Fibroblast of villous mesenchyme (primary cell): ENCODE results near the gene ADD2. TPM values are rescaled to one million over a fixed set of nuclear protein-coding genes. Genes with fewer than 3 reads are reported as not detected.
"Not testable (repeated sequence)": the region's sequence is repeated elsewhere in the genome, so short reads cannot be mapped to it uniquely, and the experiment has no call there.

Experiments
- DNase-seq: peaks from one replicate; pipeline ENCODE4 v3.0.0-alpha.2; 2010; ENCODE audit warnings: low read depth
- H3K4me3 ChIP-seq: 2 replicates; pipeline ENCODE4 v1.5.1; 2011; ENCODE audit warnings: low read depth, mild to moderate bottlenecking, low read length
- total RNA-seq: library from RNA; depleted of rRNA; stranded (reverse); fragments of >200 nt; gene quantifications from 2 replicates; pipeline ENCODE4 v1.2.3, GENCODE V29; 2012
- TF ChIP-seq, protein P1 (sequence below): IDR thresholded peaks from 2 replicates; pipeline ENCODE4 v1.5.1; 2012; ENCODE audit warnings: low read depth, mild to moderate bottlenecking, low read length; ENCODE audit not compliant: insufficient read depth

The ADD2 gene
- total RNA-seq, 1 donor = not detected

DNA sequence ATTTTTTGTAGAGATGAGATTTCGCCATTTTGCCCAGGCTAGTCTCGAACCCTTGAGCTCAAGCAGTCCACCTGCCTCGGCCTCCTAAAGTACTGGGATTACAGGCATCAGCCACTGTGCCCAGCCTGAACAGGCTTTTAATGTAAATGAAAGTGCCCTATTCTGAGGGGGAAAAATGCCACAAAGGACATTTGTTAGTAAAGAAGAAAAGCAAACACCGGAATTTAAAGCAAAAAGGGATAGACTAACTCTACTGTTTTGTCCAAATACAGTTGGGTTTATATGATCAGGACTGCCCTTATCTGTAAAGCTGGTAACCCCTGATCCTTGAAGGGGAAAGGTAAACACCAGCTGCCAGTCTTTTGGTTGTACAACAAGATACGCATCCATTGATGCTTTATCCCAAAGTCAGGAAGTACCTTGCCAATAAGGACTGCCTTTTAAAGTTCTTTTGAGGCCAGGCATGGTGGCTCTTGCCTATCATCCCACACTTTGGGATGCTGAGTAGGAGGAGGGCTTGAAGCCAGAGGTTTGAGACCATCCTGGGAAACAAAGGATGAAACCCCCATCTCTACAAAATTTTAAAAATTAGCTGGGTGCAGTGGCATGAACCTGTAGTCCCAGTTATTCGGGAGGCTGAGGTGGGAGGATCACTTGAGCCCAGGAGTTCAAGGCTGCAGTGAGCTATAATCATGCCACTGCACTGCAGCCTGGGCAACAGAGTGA is 39.3 kb upstream of the ADD2 start:
- no peak for DNase-seq
- H3K4me3 ChIP-seq = no peak overlapping the region
- TF ChIP-seq, protein P1, sequence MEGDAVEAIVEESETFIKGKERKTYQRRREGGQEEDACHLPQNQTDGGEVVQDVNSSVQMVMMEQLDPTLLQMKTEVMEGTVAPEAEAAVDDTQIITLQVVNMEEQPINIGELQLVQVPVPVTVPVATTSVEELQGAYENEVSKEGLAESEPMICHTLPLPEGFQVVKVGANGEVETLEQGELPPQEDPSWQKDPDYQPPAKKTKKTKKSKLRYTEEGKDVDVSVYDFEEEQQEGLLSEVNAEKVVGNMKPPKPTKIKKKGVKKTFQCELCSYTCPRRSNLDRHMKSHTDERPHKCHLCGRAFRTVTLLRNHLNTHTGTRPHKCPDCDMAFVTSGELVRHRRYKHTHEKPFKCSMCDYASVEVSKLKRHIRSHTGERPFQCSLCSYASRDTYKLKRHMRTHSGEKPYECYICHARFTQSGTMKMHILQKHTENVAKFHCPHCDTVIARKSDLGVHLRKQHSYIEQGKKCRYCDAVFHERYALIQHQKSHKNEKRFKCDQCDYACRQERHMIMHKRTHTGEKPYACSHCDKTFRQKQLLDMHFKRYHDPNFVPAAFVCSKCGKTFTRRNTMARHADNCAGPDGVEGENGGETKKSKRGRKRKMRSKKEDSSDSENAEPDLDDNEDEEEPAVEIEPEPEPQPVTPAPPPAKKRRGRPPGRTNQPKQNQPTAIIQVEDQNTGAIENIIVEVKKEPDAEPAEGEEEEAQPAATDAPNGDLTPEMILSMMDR = no peak

DNA sequence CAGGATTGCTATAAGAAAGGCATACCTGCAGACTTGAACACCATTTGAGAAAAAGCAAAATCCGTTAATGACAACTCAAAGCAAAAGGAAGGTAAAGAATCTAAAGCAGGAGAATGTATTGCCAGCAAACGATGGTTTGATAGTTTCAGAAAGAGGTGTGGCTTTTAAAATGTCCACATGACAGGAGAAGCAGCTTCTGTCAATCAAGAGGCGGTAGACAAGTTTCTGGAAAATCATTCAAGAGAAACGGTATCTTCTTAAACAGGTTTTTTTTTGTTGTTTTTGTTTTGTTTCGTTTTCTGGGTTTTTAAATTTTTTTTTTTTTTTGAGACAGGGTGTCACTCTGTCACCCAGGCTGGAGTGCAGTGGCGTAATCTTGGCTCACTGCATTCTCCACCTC is 38.6 kb upstream of the ADD2 start:
- no peak for DNase-seq
- TF ChIP-seq, protein P1 = no peak
- no peak overlapping the region for H3K4me3 ChIP-seq

DNA sequence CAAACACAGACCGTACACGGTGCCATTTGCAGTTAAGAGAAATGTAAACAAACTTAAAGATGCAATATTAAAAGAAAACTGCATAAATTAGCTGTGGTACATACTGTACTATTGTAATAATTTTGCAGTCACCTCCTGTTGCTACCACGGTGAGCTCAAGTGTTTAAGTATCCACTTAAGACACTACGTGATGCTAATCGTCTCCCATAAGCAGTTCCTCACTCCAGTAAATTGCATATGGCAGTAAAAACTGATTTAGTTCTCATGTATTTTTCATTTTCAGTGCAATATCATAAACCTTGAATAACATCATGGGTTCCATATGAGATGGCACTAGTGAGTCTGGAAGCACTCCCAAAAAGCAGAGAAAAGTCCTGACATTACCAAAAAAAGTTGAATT is 38.0 kb upstream of the ADD2 start:
- H3K4me3 ChIP-seq = no peak overlapping the region
- DNase-seq = no peak
- TF ChIP-seq, protein P1 = no peak

DNA sequence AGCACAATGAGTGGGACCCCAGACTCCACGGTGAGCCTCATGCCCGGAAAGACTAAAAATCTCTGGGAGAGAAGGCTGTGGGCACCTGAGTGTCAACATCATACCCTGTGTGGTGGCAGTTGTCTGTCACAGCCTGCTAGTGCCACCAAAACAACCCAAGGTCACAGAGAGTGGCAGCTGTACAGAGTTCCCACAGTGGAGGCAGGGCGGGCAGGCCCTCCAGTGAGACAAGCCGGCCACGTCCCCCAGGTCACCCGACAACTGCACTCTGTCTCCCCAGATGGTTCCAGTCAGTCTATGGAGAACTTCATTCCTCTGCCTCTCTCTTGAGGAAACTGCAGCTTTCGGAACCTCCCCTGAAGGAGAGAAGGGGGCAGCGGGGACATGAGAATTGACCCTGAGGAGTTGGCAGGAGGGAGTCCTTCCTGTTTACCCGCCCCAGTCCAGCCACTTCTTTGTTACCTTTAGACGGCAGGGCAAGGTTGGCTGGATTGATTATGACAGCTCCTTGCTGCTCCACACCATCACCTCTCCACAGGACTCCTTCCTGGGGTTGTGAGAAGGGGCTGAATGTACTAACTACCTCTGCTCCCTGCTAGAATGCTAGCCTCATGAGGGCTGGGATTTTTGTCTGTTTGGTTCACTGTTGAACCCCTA is 33.7 kb upstream of the ADD2 start:
- TF ChIP-seq, protein P1 = no peak
- H3K4me3 ChIP-seq = no peak overlapping the region
- no peak for DNase-seq

DNA sequence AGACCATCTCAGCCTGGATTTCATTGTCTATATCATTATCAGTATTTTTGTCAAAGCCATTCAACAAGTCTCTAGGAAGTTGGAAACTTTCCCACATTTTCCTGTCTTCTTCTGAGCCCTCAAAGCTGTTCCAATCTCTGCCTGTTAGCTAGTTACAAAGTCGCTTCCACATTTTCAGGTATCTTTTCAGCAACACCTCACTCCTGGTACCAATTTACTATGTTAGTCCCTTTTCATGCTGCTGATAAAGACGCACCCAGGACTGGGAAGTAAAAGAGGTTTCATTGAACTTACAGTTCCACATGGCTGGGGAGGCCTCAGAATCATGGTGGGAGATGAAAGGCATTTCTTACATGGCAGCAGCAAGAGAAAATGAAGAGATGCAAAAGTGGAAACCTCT is 31.7 kb upstream of the ADD2 start:
- H3K4me3 ChIP-seq = no peak overlapping the region
- TF ChIP-seq, protein P1 = no peak
- DNase-seq = no peak

DNA sequence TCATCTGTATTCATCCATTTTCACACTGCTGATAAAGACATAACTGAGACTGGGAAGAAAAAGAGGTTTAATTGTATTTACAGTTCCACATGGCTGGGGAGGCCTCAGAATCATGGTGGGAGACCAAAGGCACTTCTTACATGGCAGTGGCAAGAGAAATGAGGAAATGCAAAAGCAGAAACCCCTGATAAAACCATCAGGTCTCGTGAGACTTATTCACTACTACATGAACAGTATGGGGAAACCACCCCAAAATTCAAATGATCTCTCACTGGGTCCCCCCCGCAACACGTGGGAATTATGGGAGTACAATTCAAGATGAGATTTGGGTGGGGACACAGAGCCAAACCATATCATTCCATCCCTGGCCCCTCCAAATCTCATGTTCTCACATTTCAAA is 30.0 kb upstream of the ADD2 start:
- H3K4me3 ChIP-seq = not testable (repeated sequence)

DNA sequence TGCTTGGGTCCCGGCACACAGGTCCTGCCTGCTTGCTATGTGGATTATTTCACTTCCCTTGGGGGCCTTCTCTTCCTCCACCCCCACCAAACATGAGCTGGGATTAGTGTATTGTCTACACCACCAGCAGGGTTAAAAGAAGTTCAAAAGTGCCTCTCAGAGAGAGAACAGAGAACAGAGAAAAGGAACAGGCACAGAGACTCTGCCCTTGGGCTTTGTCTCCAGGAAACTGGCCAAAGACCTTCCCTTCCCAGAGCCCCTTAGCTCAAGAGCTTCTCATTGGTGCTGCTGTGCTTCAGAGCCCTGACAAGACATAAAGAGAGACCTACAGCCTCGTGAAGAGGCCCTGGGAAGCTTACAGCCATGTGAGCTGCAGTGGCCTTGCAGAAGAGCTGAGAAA is 29.5 kb upstream of the ADD2 start:
- H3K4me3 ChIP-seq = no peak overlapping the region
- TF ChIP-seq, protein P1 = no peak
- DNase-seq = no peak

More for the DNA sequence above, 30.0 kb upstream of the ADD2 start:
- DNase-seq = not testable (repeated sequence)
